GM23338 (cell line): ENCODE results near the gene RGL2. TPM values are rescaled to one million over a fixed set of nuclear protein-coding genes. Genes with fewer than 3 reads are reported as not detected.
A peak's percentile ranks its signal among the peaks of the same experiment; 100 is the strongest.

ENCODE experiments used
- ATAC-seq: fragments of 200-7000 bp; cut with Tn5 transposase; 3 replicates; pipeline ENCODE4 v1.9.1; 2020
- DNase-seq: peaks from one replicate; pipeline ENCODE4 v3.0.0-alpha.2; 2015; ENCODE audit warnings: low spot score
- H2AFZ ChIP-seq: fragments of 200-600 bp; sonication (generic); 2 replicates; pipeline ENCODE4 v1.8.0; 2016; ENCODE audit warnings: antibody characterized with exemption, mild to moderate bottlenecking, moderate library complexity
- H3F3A ChIP-seq: fragments of 200-600 bp; sonication (generic); replicated peaks from 2 replicates; pipeline ENCODE4 v1.8.0; 2017; ENCODE audit warnings: antibody characterized with exemption, mixed run types, low read depth
- H3K27ac ChIP-seq: fragments of 200-600 bp; sonication (generic); 2 replicates; pipeline ENCODE4 v1.6.1; 2016; ENCODE audit warnings: low read depth
- H3K27me3 ChIP-seq: fragments of 200-600 bp; sonication (generic); 2 replicates; pipeline ENCODE4 v1.8.0; 2016; ENCODE audit warnings: mild to moderate bottlenecking, mixed run types, moderate library complexity; ENCODE audit not compliant: insufficient read depth
- H3K36me3 ChIP-seq: fragments of 200-600 bp; sonication (generic); 2 replicates; pipeline ENCODE4 v1.8.0; 2016; ENCODE audit warnings: mild to moderate bottlenecking; ENCODE audit not compliant: insufficient read depth
- H3K4me1 ChIP-seq: fragments of 200-600 bp; sonication (generic); 2 replicates; pipeline ENCODE4 v1.8.0; 2016; ENCODE audit warnings: mild to moderate bottlenecking, moderate library complexity; ENCODE audit not compliant: insufficient read depth
- H3K4me2 ChIP-seq: fragments of 200-600 bp; sonication (generic); 2 replicates; pipeline ENCODE4 v1.7.1; 2017; ENCODE audit warnings: mixed run types
- H3K4me3 ChIP-seq: fragments of 200-600 bp; sonication (generic); 2 replicates; pipeline ENCODE4 v1.6.1; 2016; ENCODE audit warnings: mixed run types
- H3K79me2 ChIP-seq: fragments of 200-600 bp; sonication (generic); replicated peaks from 2 replicates; pipeline ENCODE4 v1.8.0; 2017; ENCODE audit warnings: mild to moderate bottlenecking; ENCODE audit not compliant: insufficient read depth
- H3K9me2 ChIP-seq: fragments of 200-600 bp; sonication (generic); 2 replicates; pipeline ENCODE4 v1.8.0; 2017; ENCODE audit not compliant: insufficient read depth
- H4K20me1 ChIP-seq: fragments of 200-600 bp; sonication (generic); replicated peaks from 2 replicates; pipeline ENCODE4 v1.8.0; 2017; ENCODE audit warnings: mild to moderate bottlenecking; ENCODE audit not compliant: insufficient read depth
- H3K27ac Mint-ChIP-seq: 2 replicates; pipeline ENCODE4 v1.8.0; 2020; ENCODE audit warnings: inconsistent platforms, mild to moderate bottlenecking, moderate library complexity, mixed read lengths
- H3K27me3 Mint-ChIP-seq: 3 replicates; pipeline ENCODE4 v1.8.0; 2022; ENCODE audit warnings: low read depth, mild to moderate bottlenecking, moderate library complexity, mixed read lengths, inconsistent platforms; ENCODE audit not compliant: insufficient read depth, poor library complexity
- H3K36me3 Mint-ChIP-seq: 3 replicates; pipeline ENCODE4 v1.8.0; 2021; ENCODE audit warnings: low read depth, mild to moderate bottlenecking, inconsistent platforms, moderate library complexity, mixed read lengths
- H3K4me1 Mint-ChIP-seq: 3 replicates; pipeline ENCODE4 v1.8.0; 2020; ENCODE audit warnings: mild to moderate bottlenecking, inconsistent platforms, mixed read lengths
- H3K4me3 Mint-ChIP-seq: 3 replicates; pipeline ENCODE4 v1.8.0; 2021; ENCODE audit warnings: moderate library complexity, mild to moderate bottlenecking, inconsistent platforms, mixed read lengths
- H3K9me3 Mint-ChIP-seq: 3 replicates; pipeline ENCODE4 v1.8.0; 2020; ENCODE audit warnings: moderate library complexity, mild to moderate bottlenecking, inconsistent platforms, mixed read lengths
- CREB1 ChIP-seq: fragments of 250-450 bp; sonication (Bioruptor Pico); IDR thresholded peaks from 2 replicates; pipeline ENCODE4 v1.5.0; 2020; ENCODE audit warnings: low read depth, mild to moderate bottlenecking, moderate library complexity
- CTCF ChIP-seq, 2 experiments: fragments of 200-600 bp in 1 of 2; sonication (generic) in 1 of 2; conservative IDR thresholded peaks; 2 replicates each; pipeline versions ENCODE4 v1.5.1 to v1.6.1; 2016 to 2017; ENCODE audit warnings: antibody characterized with exemption in 2 of 2, low read depth in 2 of 2, mild to moderate bottlenecking in 2 of 2, moderate library complexity in 1 of 2
- EZH2phosphoT487 ChIP-seq: fragments of 200-600 bp; sonication (generic); IDR thresholded peaks from one replicate; pipeline ENCODE4 v1.8.1; 2018; ENCODE audit warnings: antibody characterized with exemption; ENCODE audit not compliant: unreplicated experiment
- REST ChIP-seq: IDR thresholded peaks from one replicate; pipeline ENCODE4 v1.6.1; 2018; ENCODE audit warnings: antibody characterized with exemption; ENCODE audit not compliant: unreplicated experiment
- polyA plus RNA-seq: library from polyadenylated mRNA; unstranded; fragments of >200 nt; fragmentation: Nextera tagmentation; extraction: Ambion mirVana; gene quantifications from 2 replicates; pipeline ENCODE4 v1.2.1, GENCODE V29; 2016
- total RNA-seq: library from RNA; depleted of rRNA; stranded (reverse); fragments of >200 nt; shearing (Covaris generic); gene quantifications from 2 replicates; pipeline ENCODE4 v1.2.3, GENCODE V29; 2014

The RGL2 gene
- total and polyA plus RNA-seq, 2 experiments from 2014 or later = 28.0 to 52.2 TPM

- ATAC-seq = peak; percentile 2
- no peaks in the 10 kb centered on the region for H3K9me3 Mint-ChIP-seq
- no peak overlapping the region for H3K27ac ChIP-seq
Measured at GRCh38 chr6:33248643-33248931, 50.2 kb downstream of the RGL2 start.

More at GRCh38 chr6:33248643-33248931, 50.2 kb downstream of the RGL2 start:
- Histone ChIP-seq H3K4me2 (peak overlapping the region; percentile 90), H3K4me3 (peak overlapping the region; percentile 63), H3K4me1 (peaks cover 12% of the 10 kb centered on the region), H3K9me2 (no peaks in the 10 kb centered on the region), H3K27me3 (peaks cover 35% of the 10 kb centered on the region), H4K20me1 (no peaks in the 10 kb centered on the region), H3F3A (peaks cover 10% of the 10 kb centered on the region; the same call in 1 of the 2 replicates), H3K79me2 (no peaks in the 10 kb centered on the region), H3K36me3 (no peaks in the 10 kb centered on the region), H2AFZ (peak overlapping the region; percentile 60; the same call in 1 of the 2 replicates)
- H3K4me1 Mint-ChIP-seq = peaks cover 19% of the 10 kb centered on the region
- peaks cover 15% of the 10 kb centered on the region for H3K27me3 Mint-ChIP-seq
- peaks cover 19% of the 10 kb centered on the region for H3K36me3 Mint-ChIP-seq
- peak in 1 of 2 experiments; percentile 15; a peak in 1 of 4 replicates for TF ChIP-seq CTCF (conservative IDR thresholded peaks at IDR 0.05; ENCODE audit: low read depth in 2 of 2)
- TF ChIP-seq CREB1 = no peak
- TF ChIP-seq REST = no peak
- TF ChIP-seq EZH2phosphoT487 = no peak
- no peak for DNase-seq
- H3K4me3 Mint-ChIP-seq = peak overlapping the region; percentile 82
- no peak overlapping the region for H3K27ac Mint-ChIP-seq
